Rectal smooth muscle tissue (tissue), 1 donor: ENCODE data around the gene SPATS2.

ENCODE experiments used
- H3K27ac ChIP-seq: one replicate; pipeline ENCODE4 v1.7.0; 2013; ENCODE audit warnings: low read depth, low read length, inconsistent platforms
- H3K27me3 ChIP-seq: one replicate; pipeline ENCODE4 v1.7.0; 2013; ENCODE audit warnings: low read length; ENCODE audit not compliant: control insufficient read depth, insufficient read depth
- H3K36me3 ChIP-seq: one replicate; pipeline ENCODE4 v1.7.0; 2013; ENCODE audit warnings: low read length; ENCODE audit not compliant: control insufficient read depth, insufficient read depth
- H3K4me1 ChIP-seq: one replicate; pipeline ENCODE4 v1.7.0; 2013; ENCODE audit warnings: low read length; ENCODE audit not compliant: control insufficient read depth, insufficient read depth
- H3K4me3 ChIP-seq: one replicate; pipeline ENCODE4 v1.7.0; 2013; ENCODE audit warnings: low read length
- H3K9ac ChIP-seq: one replicate; pipeline ENCODE4 v1.7.0; 2013; ENCODE audit warnings: low read length

SPATS2 gene

DNA sequence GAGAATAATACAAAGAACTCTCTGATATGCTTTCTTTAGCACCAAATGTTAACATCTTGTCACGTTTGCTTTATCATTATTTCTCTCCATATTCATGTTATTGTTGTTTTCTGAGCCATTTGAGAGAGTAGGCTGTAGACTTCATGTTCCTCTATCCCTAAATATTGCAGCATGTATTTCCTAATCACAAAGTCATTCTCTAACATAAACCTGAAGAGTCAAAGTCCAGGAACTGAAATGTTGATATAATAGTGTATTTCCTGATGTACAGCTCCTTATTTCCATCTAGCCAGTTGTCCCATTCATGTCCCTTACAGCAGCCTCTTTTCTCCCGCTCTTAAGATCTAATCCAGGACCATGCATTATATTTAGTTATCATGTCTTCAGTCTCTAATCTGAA is 72.8 kb downstream of the SPATS2 start:
- Histone ChIP-seq H3K9ac (no peak overlapping the region), H3K27ac (no peak overlapping the region), H3K27me3 (no peaks in the 10 kb centered on the region), H3K36me3 (no peaks in the 10 kb centered on the region), H3K4me3 (no peak overlapping the region), H3K4me1 (no peaks in the 10 kb centered on the region)

DNA sequence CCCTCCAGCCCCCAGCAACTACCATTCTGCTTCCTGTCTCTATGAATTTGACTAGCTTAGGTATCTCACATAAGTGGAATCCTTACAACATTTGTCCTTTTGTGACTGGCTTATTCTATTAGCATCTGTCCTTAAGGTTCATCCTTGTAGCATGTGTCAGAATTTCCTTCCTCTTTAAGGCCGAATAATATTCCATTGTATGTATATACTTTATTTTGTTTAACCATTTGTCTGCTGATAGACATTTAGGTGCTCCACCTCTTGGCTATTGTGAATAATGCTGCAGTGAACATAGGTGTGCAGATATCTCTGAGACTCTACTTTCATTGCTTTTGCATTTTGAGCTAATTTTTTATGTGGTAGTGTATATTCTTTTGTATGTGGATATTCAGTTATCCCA is 75.7 kb downstream of the SPATS2 start:
- no peaks in the 10 kb centered on the region for H3K36me3 ChIP-seq
- H3K27ac ChIP-seq: no peak overlapping the region
- no peak overlapping the region for H3K4me3 ChIP-seq
- H3K27me3 ChIP-seq: no peaks in the 10 kb centered on the region
- H3K4me1 ChIP-seq: no peaks in the 10 kb centered on the region
- no peak overlapping the region for H3K9ac ChIP-seq

DNA sequence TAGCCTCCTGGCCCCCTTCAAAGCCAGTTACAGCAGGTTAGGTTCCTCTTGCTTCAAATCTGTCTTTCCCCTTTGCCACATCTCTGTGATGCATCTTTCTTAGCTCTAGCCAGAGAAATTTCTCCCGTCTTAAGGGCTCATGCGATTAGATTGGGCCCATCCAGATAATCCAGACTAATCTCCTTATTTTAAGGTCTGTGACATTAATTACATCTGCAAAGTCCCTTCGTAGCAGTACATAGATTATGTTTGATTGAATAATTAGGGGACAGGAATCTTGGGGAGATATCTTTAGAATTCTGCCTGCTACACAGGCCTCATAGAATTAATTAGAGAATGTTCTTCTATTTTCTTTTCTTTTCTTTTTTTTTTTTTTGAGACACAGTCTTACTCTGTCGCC is 79.3 kb downstream of the SPATS2 start:
- Histone ChIP-seq H3K36me3 (no peaks in the 10 kb centered on the region), H3K9ac (no peak overlapping the region), H3K27ac (no peak overlapping the region), H3K4me3 (no peak overlapping the region), H3K4me1 (no peaks in the 10 kb centered on the region), H3K27me3 (no peaks in the 10 kb centered on the region)

DNA sequence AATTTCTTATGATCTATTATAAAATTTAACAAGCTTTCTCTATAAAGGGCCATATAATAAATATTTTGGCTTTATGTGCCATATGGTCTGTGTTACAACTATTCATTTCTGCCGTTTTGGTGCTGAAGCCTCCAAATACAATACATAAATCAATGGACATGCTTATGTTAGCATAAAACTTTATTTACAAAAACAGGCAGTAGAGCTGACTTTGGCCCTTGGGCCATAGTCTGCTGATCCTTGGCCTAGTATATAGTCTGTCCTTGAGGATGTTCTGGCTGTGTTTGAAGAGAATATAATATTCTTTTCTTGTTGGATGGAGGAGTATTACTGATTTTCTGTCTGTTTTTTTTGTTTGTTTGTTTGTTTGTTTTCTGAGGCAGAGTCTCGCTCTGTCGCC is 81.6 kb downstream of the SPATS2 start:
- no peak overlapping the region for H3K9ac ChIP-seq
- no peaks in the 10 kb centered on the region for H3K4me1 ChIP-seq
- no peaks in the 10 kb centered on the region for H3K36me3 ChIP-seq
- no peak overlapping the region for H3K27ac ChIP-seq
- no peaks in the 10 kb centered on the region for H3K27me3 ChIP-seq
- H3K4me3 ChIP-seq: no peak overlapping the region

DNA sequence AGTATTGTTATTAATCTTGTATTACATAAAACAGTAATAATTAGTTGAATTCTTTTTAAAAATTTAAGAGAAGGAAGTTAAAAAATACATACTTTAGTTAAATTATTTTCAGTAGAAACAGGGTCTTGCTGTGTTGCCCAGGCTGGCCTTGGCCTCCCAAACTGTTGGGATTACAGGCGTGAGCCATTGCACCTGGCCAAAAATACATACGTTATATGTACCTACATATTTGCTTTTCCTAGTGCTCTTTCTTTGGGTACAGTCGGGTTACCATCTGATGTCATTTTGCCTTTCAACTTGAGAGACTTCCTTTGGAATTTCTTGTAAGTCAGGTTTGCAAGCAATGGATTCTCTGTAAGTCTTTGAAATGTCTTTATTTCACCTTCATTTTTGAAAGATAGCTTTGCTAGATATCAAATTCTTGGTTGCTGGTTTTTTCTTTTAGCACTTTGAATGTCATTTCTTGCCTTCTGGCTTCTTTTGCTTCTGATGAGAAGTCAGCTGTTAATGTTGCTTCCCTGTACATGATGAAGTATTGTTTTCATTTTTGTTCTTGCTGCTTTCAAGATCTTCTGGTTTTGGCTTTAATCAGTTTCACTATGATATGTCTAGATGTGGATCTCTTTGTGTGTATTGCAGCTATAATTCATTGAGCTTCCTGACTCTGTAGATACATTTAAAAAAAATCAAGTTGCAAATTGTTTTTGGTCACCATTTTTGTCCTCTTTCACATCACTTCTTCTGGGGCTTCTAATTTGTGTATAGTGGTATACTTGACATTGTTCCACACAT is 84.4 kb downstream of the SPATS2 start:
- Histone ChIP-seq H3K36me3 (no peaks in the 10 kb centered on the region), H3K9ac (no peak overlapping the region), H3K4me3 (no peak overlapping the region), H3K4me1 (no peaks in the 10 kb centered on the region), H3K27ac (no peak overlapping the region), H3K27me3 (no peaks in the 10 kb centered on the region)

DNA sequence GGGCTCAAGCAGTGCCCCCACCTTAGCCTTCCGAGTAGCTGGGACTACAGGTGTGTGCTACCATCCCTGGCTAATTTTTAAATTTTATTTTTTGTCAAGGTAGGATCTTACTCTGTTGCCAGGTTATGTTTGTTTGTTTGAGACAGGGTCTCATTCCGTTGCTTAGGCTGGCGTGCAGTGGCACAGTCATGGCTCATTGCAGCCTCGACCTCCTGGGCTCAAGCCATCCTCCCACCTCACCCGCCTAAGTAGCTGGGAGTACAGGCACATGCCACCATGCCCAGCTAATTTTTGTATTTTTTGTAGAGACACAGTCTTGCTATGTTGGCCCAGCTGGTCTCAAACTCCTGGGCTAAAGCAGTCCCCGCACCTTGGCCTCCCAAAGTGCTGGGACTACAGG is 88.2 kb downstream of the SPATS2 start:
- no peaks in the 10 kb centered on the region for H3K36me3 ChIP-seq
- no peak overlapping the region for H3K9ac ChIP-seq
- H3K4me3 ChIP-seq: no peak overlapping the region
- no peak overlapping the region for H3K27ac ChIP-seq
- no peaks in the 10 kb centered on the region for H3K4me1 ChIP-seq
- no peaks in the 10 kb centered on the region for H3K27me3 ChIP-seq

DNA sequence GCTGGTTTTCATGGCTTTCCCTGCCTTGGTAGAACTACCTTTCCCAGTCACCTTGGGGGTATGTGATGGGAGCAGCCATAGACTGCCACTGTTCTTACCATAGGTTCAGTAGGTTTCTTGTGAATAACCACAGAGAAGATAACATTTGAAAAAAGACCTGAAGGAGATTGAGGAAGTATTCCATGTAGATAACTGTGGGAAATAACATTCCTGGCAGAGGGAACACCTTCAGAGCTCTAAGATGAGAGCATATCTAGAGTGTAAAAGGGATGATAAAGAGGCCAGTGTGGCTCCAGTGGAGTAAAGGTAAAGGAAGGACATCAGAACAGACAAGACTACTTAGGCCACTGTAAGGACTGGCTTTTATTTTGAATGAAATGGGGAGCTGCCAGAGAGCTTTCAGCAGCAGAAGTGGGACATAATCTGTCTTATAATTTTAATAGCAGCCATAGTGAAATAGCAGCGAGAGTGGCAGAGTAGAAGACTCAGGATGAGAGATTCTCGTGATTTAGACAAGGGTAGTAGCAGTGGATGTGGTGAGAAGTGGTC is 88.9 kb downstream of the SPATS2 start:
- Histone ChIP-seq H3K27ac (no peak overlapping the region), H3K4me1 (no peaks in the 10 kb centered on the region), H3K27me3 (no peaks in the 10 kb centered on the region), H3K36me3 (no peaks in the 10 kb centered on the region), H3K9ac (no peak overlapping the region), H3K4me3 (no peak overlapping the region)

DNA sequence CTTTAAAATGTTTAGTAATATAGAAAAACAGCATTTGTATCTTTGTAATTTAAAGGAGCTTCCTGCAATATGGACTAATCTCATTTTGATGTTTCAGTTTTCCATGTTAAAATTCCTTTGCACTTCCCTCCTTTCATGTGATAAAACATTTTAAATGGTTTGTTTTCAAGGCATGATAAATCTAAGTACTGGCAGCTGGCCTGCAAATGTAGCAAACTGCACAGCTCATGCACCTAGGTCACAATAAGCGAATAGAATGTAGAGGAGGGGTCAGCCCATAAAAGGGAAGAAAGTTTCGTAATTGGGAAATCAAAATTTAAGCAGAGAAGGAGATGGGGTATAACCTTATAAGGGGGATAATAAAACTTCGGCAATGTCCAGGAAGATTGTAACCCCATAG is 91.6 kb downstream of the SPATS2 start:
- H3K4me3 ChIP-seq: no peak overlapping the region
- H3K9ac ChIP-seq: no peak overlapping the region
- H3K27me3 ChIP-seq: no peaks in the 10 kb centered on the region
- no peak overlapping the region for H3K27ac ChIP-seq
- H3K4me1 ChIP-seq: no peaks in the 10 kb centered on the region
- no peaks in the 10 kb centered on the region for H3K36me3 ChIP-seq

DNA sequence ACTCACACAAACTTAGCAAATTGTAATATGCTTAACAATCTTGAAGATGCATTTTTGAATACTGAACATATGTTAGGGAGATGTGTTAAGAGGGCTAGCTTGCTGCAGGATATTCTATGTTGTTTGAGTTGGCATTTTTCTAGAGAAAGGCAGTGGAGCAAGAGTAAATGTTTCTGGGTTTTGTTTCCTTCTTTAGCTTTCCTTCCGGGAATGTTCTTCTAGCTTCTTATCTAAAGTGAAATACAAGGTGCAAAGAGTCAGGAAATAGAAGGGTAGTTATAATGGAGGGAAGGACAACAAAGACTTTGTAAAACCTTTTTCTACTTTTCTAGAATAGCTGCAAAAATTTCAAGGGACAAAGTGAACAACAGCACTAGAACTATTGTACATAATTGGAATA is 94.0 kb downstream of the SPATS2 start:
- Histone ChIP-seq H3K27me3 (no peaks in the 10 kb centered on the region), H3K9ac (no peak overlapping the region), H3K36me3 (no peaks in the 10 kb centered on the region), H3K27ac (no peak overlapping the region), H3K4me1 (no peaks in the 10 kb centered on the region), H3K4me3 (no peak overlapping the region)

DNA sequence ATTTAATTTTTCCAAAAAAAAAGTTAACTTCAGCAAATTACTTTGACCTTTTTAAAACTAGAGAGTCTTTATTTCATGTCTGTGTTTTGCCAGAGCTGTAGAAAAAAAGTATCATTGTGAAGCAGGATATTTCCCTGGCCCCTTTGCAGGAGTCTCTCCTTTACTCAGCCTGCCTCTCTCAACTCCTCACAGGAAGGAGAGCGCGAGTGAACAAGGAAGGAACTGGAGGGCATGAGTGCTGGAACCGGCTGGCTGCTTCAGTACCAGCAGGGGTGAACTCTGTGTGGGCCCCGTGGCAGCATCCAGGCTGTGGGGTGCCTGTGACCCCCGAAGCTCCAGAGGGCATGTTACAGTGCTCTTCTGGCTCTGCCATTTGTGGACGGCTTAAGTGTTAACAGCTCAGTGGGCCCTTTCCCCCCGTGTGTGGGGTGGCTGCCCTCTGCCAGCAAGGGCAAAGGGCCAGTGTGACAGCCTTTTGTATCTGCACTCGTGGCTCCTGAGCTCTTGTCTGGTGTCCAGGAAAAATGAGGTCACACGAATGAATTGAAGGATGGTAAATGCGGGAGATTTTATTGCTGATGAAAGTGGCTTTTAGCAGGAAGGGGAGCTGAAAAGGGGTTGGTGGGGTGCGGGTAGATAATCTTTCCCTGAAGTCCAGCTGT is 95.0 kb downstream of the SPATS2 start:
- Histone ChIP-seq H3K36me3 (no peaks in the 10 kb centered on the region), H3K4me3 (no peak overlapping the region), H3K9ac (no peak overlapping the region), H3K27me3 (no peaks in the 10 kb centered on the region), H3K27ac (no peak overlapping the region), H3K4me1 (no peaks in the 10 kb centered on the region)

DNA sequence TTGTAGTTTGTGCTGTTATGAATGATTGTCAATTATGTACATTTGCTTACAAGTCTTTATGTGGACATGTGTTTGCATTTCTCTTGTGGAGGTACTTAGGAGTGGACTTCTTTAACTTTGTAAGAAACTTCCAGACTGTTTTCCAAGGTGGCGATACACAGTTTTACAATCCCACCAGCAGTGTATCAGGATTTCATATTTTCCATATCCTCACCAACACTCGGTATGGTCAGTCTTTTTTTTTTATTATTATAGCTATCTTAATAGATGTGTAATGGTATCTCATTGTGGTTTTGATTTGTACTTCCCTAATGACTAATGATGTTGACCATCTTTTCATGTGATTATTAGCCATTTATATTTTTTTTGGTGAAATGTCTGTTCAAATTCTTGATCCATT is 97.9 kb downstream of the SPATS2 start:
- H3K4me3 ChIP-seq: no peak overlapping the region
- no peaks in the 10 kb centered on the region for H3K4me1 ChIP-seq
- H3K36me3 ChIP-seq: no peaks in the 10 kb centered on the region
- H3K27me3 ChIP-seq: no peaks in the 10 kb centered on the region
- H3K27ac ChIP-seq: no peak overlapping the region
- no peak overlapping the region for H3K9ac ChIP-seq

DNA sequence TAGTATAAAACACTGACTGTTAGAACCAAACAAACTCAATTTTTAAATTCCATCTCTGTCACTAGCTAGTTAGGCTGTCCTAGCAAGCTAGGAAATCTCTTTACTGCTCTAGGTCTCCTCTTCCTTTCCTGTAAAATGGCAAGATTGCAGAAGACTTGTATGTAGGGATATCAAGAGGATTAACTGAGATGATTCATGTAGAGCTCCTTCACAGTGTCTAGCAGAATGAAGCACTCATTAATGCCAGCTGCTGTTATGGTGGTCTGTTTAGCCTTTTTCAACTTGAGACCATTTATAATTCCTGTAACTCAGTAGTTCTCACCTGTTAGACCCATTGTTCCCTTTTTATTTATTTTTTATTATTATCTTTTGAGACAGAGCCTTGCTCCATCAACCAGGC is 103.7 kb downstream of the SPATS2 start:
- no peak overlapping the region for H3K27ac ChIP-seq
- no peaks in the 10 kb centered on the region for H3K4me1 ChIP-seq
- H3K4me3 ChIP-seq: no peak overlapping the region
- no peak overlapping the region for H3K9ac ChIP-seq
- no peaks in the 10 kb centered on the region for H3K36me3 ChIP-seq
- H3K27me3 ChIP-seq: no peaks in the 10 kb centered on the region

DNA sequence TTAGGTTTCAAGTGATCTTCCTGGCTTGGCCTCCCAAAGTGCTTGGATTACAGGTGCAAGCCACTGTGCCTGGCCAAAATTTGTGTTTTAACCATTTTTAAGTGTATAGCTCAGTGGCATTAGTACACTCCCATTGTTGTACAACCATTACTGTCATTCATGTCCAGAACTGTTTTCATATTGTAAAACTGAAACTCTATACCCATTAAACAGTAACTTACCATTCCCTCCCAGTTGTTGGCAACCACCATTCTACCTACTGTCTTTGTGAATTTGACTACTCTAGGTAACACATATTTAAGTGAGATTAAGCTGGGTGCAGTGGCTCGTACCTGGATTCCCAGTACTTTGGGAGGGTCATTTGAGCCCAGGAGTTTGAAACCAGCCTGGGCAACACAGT is 104.3 kb downstream of the SPATS2 start:
- Histone ChIP-seq H3K27ac (no peak overlapping the region), H3K4me3 (no peak overlapping the region), H3K4me1 (no peaks in the 10 kb centered on the region), H3K36me3 (no peaks in the 10 kb centered on the region), H3K27me3 (no peaks in the 10 kb centered on the region), H3K9ac (no peak overlapping the region)
